GM03348 (cell line): ENCODE results near the gene PDE4D.

Experiments
- DNase-seq: peaks from one replicate; pipeline ENCODE4 v3.0.0; 2012; ENCODE audit warnings: low spot score

PDE4D gene

GRCh38 chr5:59838989-59839388 lies 54.5 kb downstream of the PDE4D start:
- no peak for DNase-seq

- no peak for DNase-seq
These were observed 55.5 kb downstream of the PDE4D start for GRCh38 chr5:59838067-59838466.

GRCh38 chr5:59837071-59837470 lies 56.5 kb downstream of the PDE4D start:
- DNase-seq: no peak

DNA sequence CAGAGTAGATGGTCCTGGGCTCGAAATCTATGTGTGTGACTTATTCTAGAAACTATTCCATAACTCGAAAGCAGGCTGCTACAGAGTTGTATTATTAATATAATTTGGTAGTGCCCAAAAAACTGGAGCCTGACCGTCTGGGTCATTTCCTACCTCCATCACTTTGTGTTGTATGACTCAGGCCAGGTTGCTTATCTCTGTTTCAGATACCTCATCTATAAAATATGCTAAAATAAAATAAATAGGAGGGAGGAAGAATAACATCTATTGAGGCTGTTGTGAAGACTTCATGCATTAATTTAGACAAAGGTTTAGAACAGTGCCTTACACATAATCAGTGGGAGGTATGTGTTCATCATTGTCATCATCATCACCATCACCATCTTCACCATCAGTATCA lies 57.7 kb downstream of the PDE4D start:
- no peak for DNase-seq

DNA sequence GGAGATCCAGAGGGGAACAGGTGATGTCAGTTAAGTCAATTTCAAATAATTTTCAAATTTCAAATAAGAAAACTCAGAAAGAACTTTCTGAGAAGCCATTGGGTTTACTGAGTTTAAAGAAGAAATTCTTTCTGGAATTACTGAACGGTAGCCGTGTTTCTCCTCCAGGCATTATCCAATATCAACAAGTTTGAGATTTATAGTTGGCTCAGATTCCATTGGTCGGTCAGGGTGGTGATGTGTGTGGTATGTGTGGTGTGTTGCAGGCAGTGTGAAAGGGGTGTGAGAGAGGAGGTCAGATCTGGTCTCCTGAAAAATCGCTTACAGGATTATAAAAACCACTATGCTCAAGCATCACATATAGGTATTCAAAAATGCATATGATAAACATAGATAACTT lies 60.1 kb downstream of the PDE4D start:
- DNase-seq: no peak

- no peak for DNase-seq
These were observed 60.8 kb downstream of the PDE4D start for GRCh38 chr5:59832577-59833301.

DNA sequence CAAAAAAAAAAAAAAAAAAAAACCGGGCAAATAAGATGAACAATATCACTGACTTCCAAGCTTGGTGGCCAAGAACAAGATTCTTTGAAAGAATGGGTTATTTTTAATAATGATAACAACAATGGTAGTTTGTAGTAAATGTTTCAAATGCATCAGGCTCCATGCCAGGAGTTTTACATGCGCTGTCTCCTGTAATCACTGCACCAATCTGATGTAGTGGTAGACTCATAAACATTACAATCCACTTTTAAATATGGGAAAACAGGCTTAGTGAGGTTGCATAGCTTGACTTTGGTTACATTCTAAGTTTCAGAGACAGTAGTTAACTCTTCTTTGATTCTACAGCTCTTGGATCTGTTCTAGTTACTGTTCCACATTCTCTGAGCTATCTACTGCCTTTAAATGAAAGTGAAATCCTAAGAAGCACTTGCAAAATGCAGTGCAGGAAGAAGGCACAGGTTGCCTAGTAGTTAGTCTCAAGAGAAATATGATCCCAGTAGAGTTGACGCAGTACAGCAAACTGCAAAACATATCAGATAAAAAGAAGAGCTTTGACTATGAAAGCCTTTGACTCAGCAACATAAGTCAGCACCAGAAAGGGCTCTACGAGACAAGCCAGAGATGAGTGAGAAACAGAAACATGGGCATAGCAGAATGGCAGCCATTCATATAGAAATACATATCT lies 62.1 kb downstream of the PDE4D start:
- no peak for DNase-seq

DNA sequence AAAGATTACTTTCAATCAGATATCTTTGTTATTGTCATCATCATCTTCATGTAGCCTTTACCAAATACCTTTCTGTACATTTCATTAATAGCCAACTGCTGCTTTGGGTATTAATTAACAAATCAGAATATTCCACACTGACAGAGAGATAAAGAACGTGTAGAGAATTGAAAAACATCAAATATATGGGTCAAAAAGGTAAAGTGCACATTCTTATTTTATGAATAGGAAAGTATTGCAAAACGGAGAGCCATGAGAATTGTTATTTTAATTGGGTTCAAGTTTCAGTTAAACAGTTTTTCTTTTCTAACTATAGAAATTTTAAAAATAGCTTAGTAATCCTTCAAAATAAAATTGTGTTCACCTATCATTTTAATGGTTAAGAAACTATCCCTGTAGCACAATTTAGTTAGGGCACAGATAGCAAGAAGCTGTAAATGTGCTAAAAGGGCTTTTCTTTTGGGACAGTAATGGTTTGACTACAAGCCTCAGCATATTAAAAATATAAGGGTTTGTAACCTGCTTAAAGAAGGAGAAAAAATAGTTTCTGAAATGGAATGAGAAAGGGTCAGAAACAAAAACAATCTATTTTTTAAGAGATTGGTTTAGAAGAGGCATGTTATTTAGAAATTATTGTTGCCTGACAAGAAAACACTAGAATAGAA lies 62.9 kb downstream of the PDE4D start:
- DNase-seq: no peak

DNA sequence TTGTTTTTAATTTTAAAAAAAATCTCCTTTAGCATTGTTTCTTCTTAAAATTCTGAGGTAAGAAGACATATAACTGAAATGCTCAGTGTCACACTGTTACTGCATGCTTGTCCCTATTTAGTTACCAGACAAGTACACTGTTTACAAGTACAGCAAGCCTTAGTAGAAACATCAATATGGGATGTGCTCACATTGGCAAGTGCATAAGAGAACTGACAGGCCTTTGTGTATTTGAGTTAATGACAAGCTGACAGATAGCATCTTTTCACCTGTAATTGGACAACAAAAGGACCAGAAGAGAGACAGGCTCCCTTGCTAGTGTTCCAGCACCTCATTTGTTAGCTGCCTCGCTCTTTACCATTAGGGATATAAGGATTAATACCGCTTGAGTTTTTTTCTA lies 63.6 kb downstream of the PDE4D start:
- DNase-seq: no peak

DNA sequence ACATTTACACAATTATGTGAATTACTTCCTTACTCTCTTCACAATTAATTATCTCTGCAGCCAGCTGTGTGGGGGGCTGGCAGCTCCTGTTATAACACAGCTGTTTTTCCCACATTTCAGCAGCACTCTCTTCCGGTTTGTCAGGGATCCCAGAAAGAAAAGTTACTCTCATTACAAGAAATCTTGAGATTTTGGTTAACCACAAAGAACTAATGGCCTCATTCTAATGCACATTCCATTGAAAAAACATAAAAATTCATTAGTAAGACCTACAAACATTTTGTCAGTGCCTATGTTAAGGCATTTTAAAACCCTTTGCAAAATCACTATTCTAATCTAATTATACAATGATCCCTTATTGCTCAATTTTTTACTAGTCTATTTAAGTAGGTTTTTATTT lies 64.1 kb downstream of the PDE4D start:
- peak; percentile 49 for DNase-seq

GRCh38 chr5:59828623-59829022 lies 64.9 kb downstream of the PDE4D start:
- no peak for DNase-seq

DNA sequence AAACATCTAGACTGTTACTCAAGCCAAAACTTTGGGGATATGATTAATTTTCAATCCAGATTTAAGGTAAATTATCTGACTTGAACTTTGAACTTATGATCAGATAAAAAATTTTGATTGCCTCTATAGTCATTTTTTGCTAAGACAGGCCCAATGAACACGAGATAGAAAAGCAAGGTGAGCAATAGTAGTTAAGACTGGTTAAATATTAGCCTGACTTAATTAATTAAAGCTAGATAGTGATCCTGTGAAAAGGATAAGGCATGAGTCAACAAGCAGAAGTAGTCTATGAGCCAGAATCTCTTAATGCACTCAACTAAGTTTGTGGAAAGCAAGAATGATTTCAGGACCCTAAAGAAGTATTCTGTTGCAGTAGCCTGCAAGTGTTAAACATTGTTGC lies 66.5 kb downstream of the PDE4D start:
- no peak for DNase-seq

DNA sequence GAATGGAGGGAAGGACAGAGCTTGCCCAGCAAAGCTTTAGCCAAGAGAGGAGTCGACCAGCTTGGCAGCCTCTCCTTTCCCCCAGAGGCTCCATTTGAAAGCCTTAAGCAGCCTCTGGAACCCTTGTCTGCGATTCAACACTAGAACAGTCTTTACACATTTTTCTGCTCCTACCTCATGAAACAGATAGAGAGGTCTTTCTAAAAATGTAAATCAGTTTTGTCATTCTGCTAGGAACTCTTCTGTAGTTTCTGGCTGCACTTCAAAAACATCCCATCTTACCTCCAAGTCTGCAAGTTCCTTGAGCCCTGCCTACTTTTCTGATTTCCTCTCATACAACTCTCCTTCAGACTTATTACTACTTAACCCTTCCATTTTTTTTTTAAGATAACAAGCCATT lies 70.1 kb downstream of the PDE4D start:
- no peak for DNase-seq

GRCh38 chr5:59819806-59820205 lies 73.7 kb downstream of the PDE4D start:
- no peak for DNase-seq

- no peak for DNase-seq
These were observed 76.0 kb downstream of the PDE4D start for GRCh38 chr5:59817536-59817935.

GRCh38 chr5:59816654-59817300 lies 76.7 kb downstream of the PDE4D start:
- no peak for DNase-seq

GRCh38 chr5:59814537-59814872 lies 79.0 kb downstream of the PDE4D start:
- DNase-seq: no peak

DNA sequence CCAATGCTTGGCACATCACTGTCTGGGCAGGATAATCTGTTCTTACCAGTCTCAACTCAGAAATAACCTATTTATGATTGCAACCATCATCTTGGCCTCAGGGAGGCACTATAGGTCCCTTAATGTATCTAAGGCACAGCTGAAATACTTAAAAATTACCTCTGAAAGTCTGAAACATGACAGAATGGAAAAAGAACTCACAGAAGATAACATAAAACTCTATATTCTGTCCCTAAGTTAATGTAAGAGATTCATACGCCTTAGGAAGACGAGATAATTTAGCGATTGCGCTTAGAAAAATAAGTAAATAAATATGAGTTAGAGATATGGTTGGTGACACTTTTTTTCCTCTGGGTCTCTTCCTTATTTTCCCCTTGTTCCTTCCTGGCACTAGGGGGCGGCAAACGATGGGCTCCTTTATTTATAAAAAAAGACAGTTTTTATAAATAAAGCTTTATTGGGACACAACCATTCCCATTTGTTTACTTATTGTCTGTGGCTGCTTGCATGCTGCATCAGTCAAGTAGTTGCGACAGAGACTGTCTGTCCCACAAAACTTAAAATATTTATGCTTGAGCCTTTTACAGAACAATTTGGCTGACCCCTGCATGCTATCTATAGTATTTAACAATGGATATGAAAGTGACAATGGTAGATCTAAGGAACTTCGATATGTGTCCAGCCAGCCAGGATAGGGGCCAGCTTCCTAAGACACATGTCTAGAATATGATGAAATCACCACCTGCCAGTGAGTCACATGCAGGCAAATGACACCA lies 79.6 kb downstream of the PDE4D start:
- DNase-seq: peak; percentile 47

DNA sequence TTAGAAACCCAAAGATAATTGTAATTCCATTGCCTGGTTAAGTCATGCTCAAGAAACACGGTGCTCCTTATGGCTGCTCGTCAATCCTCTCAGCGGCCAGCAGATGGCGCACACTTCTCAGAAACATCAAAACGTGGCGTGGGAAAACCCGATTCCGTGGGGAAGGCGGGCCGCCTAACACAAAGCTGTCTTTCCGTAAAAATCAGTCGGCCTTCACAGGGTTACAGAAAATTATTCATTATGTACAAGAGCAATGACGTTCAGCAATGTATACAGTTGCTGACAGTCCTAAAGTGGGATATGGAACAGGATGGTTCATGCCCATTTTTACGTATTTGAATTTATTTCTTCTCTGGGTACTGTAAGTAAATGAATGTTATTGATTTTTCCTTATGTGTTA lies 83.5 kb downstream of the PDE4D start:
- peak; percentile 73 for DNase-seq

DNA sequence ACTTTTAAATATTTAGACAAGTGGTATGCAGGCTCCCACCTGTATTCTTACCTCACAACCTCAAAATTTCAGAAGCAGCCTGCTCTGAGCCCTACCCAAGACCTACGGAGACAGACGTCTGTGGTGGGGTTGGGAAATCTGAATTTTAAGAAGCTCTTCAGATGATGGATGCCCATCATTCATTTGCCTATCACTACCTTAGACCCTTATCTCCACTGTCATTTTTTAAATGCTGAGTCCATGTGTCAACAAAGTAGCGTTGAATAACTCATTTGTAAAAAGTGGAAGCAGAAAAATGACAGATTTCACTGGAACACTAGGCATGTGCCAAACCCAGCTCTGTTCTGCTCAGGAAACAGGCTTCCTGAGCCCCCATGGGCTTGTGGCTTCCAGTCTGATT lies 85.7 kb downstream of the PDE4D start:
- DNase-seq: no peak

DNA sequence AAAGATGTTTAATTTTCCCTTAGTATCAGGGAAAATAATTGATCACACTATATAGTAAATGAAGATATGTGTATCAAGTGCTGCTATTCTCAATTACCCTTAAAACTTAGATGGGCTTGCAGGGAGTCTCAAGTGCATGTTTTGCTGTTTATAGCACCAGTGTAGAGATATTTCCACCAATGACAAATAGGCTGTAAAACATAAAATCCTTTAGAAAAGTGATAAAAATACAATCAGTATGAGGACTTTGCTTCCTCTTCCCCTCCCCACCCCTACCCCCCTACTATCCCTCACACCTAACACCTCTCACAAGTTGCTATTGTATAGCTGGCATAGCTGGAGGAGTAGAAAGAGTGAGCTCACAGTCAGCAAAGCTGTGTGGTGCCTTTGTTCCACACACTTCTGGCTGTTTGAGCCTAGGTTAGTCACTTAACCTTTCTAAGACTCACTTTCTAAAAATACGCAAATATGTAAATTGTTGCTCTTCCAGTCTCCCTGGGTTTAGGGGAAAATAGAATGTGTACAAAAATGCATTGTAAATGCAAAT lies 93.1 kb downstream of the PDE4D start:
- DNase-seq: no peak
